Measurements from ENCODE around the gene CYP3A5. TPM values are rescaled to one million over a fixed set of nuclear protein-coding genes. Genes with fewer than 3 reads are reported as not detected.

Gene CYP3A5
- total RNA-seq, 4 donors from 2014 or later, result 142 to 543 (median 383) TPM

GRCh38 chr7:99607548-99607947 is 72.2 kb downstream of the CYP3A5 start:
- no peaks in the 10 kb centered on the region for H3K4me1 ChIP-seq
- WGBS, 2 donors (ENCODE audit: low coverage in 1 of 2), result 85% methylated on average over 9 of the region's 9 CpGs; no CpG with 5 or more reads in 1 of the 2 donors
- no peak for DNase-seq
- in situ Hi-C loops (cut with MboI; ENCODE audit: low pct_ligation_motif_present in 1 of 4, low pct_unique_long_range_greater_than_20kb in 1 of 4, low sequenced_read_pairs in 3 of 4) (no loop called here), intact Hi-C loops (cut with DNase I; ENCODE audit: low total_unique reads) (no loop called here)
- H3K4me3 ChIP-seq, result no peak overlapping the region
- H3K27ac ChIP-seq, result no peak overlapping the region
- H3K36me3 ChIP-seq, result no peaks in the 10 kb centered on the region
- TF ChIP-seq POLR2AphosphoS5 (IDR thresholded peaks at IDR 0.05) (no peak), POLR2A (IDR thresholded peaks at IDR 0.05) (no peak), EP300 (IDR thresholded peaks at IDR 0.05; ENCODE audit: low read depth) (no peak), CTCF (IDR thresholded peaks at IDR 0.05) (no peak)
- no peaks in the 10 kb centered on the region for H3K27me3 ChIP-seq
- no peaks in the 10 kb centered on the region for H3K9me3 ChIP-seq

GRCh38 chr7:99606531-99606930 is 73.3 kb downstream of the CYP3A5 start:
- no peak for DNase-seq
- 65 to 78% methylated on average over 4 to 8 of the region's 8 CpGs for WGBS, 2 donors (ENCODE audit: low coverage in 1 of 2)
- Histone ChIP-seq H3K27me3 (no peaks in the 10 kb centered on the region), H3K27ac (no peak overlapping the region), H3K36me3 (no peaks in the 10 kb centered on the region), H3K4me1 (no peaks in the 10 kb centered on the region), H3K4me3 (no peak overlapping the region), H3K9me3 (no peaks in the 10 kb centered on the region)
- in situ Hi-C loops (cut with MboI; ENCODE audit: low pct_ligation_motif_present in 1 of 4, low pct_unique_long_range_greater_than_20kb in 1 of 4, low sequenced_read_pairs in 3 of 4) (no loop called here), intact Hi-C loops (cut with DNase I; ENCODE audit: low total_unique reads) (no loop called here)
- TF ChIP-seq CTCF (IDR thresholded peaks at IDR 0.05) (no peak), EP300 (IDR thresholded peaks at IDR 0.05; ENCODE audit: low read depth) (no peak), POLR2A (IDR thresholded peaks at IDR 0.05) (no peak), POLR2AphosphoS5 (IDR thresholded peaks at IDR 0.05) (no peak)

GRCh38 chr7:99605527-99605926 is 74.3 kb downstream of the CYP3A5 start:
- H3K36me3 ChIP-seq, result no peaks in the 10 kb centered on the region
- in situ Hi-C loops (cut with MboI; ENCODE audit: low pct_ligation_motif_present in 1 of 4, low pct_unique_long_range_greater_than_20kb in 1 of 4, low sequenced_read_pairs in 3 of 4) (no loop called here), intact Hi-C loops (cut with DNase I; ENCODE audit: low total_unique reads) (no loop called here)
- 95 to 96% methylated on average over 4 to 7 of the region's 7 CpGs for WGBS, 2 donors (ENCODE audit: low coverage in 1 of 2)
- TF ChIP-seq POLR2AphosphoS5 (IDR thresholded peaks at IDR 0.05) (no peak), EP300 (IDR thresholded peaks at IDR 0.05; ENCODE audit: low read depth) (no peak), POLR2A (IDR thresholded peaks at IDR 0.05) (no peak), CTCF (IDR thresholded peaks at IDR 0.05) (no peak)
- no peaks in the 10 kb centered on the region for H3K4me1 ChIP-seq
- H3K27me3 ChIP-seq, result no peaks in the 10 kb centered on the region
- no peak overlapping the region for H3K27ac ChIP-seq
- no peak for DNase-seq
- no peak overlapping the region for H3K4me3 ChIP-seq
- H3K9me3 ChIP-seq, result no peaks in the 10 kb centered on the region

GRCh38 chr7:99601656-99602310 is 78.0 kb downstream of the CYP3A5 start:
- Histone ChIP-seq H3K27ac (no peak overlapping the region), H3K9me3 (no peaks in the 10 kb centered on the region), H3K4me3 (no peak overlapping the region), H3K4me1 (no peaks in the 10 kb centered on the region), H3K36me3 (no peaks in the 10 kb centered on the region), H3K27me3 (no peaks in the 10 kb centered on the region)
- no peak for DNase-seq
- in situ Hi-C loops (cut with MboI; ENCODE audit: low pct_ligation_motif_present in 1 of 4, low pct_unique_long_range_greater_than_20kb in 1 of 4, low sequenced_read_pairs in 3 of 4), result no loop called here
- TF ChIP-seq POLR2A (IDR thresholded peaks at IDR 0.05) (no peak), EP300 (IDR thresholded peaks at IDR 0.05; ENCODE audit: low read depth) (no peak), CTCF (IDR thresholded peaks at IDR 0.05) (no peak), POLR2AphosphoS5 (IDR thresholded peaks at IDR 0.05) (no peak)
- WGBS, 2 donors (ENCODE audit: low coverage in 1 of 2), result 40 to 69% methylated on average over 1 to 7 of the region's 7 CpGs
- intact Hi-C loops (cut with DNase I; ENCODE audit: low total_unique reads), result no loop called here
